HUDEP-2 (cell line): Measurements from ENCODE around the gene COQ10B.

ENCODE experiments used
- DNase-seq, 76 experiments: peaks; one replicate each; lab custom pipeline; 2025; ENCODE audit not compliant: unreplicated experiment in 76 of 76; lab: John Stamatoyannopoulos, UW

Gene COQ10B

DNA sequence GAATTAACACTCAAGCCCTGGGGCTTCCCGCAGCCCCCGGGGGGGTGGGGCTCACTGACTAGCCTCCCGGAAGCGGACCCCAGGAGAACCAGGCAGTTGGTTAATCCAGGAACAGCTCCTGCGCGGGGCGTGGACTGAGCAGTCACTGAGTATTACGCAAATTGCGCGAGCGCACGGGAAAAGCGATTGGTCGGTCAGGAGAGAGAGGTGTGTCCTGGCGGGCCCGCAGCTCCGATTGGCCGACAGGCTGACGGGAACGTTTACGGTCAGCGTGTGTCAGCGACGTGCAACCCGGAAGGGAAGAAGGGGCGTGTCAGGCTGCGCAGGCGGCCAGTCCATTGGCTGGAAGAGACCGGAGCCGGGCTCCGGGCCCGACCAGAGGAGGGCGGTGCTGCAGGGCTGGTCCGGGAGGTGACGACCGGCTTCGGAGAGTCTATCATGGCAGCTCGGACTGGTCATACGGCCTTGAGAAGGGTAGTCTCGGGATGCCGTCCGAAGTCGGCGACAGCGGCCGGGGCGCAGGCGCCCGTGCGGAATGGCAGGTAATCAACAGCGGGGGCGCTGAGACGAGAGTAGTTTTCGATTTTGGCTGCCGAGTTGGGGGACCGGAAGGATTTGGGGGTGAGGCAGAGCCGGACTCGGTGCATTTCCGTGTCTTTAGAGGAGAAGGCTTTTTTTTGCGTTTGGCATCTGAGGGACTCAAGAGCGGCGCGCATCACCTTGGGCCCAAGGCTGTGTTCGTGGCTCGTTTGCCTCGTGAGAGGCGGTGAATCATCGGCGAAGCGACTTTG is at the start of gene COQ10B:
TSS of gene COQ10B (plus strand) at position 430 of the 791 bp plus-strand sequence. CDS start at position 439, 9 bp downstream.
- peak; percentile 87 to 99 (median 98) for DNase-seq

DNA sequence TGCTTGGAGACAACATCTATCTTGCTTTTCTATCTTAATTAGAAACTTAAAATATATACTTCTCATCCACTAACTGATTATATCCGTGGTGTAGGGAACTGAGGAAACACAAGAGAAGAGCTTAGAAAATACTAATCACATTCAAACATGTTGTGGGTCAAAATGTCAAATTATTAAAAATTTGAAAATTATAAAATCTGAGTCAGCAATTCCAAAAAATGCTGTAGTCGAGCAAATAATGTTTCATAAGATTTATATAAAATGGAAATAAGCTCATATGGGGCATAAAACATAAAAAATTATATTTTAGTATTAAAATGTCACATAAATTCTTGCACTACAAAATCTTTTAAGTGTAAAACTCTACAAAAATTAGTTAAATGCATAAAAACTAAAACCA is 47.8 kb upstream of the COQ10B start:
- no peak for DNase-seq

GRCh38 chr2:197414039-197414438 is 39.3 kb upstream of the COQ10B start:
- DNase-seq: no peak

GRCh38 chr2:197414515-197414914 is 38.8 kb upstream of the COQ10B start:
- no peak for DNase-seq

DNA sequence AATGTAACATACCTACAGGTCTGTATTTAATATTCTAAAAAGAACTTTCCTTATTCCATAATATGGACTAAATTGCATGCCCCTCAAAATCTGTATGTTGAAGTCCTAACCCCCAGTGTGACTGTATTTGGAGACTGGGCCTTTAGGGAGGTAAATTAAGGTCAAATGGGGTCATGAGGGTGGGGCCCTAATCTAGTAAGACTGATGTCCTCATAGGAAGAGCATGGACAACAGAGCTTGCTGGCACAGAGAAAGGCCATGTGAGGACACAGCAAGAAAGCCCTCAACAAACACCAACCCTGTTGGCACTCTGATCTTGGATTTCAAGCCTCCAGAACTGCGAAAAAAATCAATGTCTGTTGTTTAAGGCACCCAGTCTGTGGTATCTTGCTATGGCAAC is 37.1 kb upstream of the COQ10B start:
- DNase-seq: peak in 1 of 76 experiments; percentile 14

DNA sequence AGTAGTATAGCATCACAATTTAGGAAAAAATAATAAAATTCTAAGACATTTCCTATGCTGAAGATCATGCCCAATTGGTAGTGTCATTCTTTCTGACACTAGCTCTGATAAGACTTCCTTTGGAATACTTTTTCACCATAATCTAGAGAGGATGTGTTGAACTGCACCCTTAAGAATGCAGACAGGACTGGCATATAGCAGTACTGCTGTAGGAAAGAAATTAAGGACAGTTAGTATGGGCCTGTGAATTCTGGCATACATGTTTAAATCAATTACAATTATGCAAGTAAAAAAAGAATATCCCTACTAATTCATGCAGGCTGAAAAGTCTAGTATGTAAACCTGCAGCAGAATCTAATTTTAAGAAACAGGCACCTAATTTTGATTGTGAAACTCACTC is 33.9 kb upstream of the COQ10B start:
- DNase-seq: no peak

- DNase-seq: no peak
These were observed 30.0 kb upstream of the COQ10B start for GRCh38 chr2:197423307-197423706.

DNA sequence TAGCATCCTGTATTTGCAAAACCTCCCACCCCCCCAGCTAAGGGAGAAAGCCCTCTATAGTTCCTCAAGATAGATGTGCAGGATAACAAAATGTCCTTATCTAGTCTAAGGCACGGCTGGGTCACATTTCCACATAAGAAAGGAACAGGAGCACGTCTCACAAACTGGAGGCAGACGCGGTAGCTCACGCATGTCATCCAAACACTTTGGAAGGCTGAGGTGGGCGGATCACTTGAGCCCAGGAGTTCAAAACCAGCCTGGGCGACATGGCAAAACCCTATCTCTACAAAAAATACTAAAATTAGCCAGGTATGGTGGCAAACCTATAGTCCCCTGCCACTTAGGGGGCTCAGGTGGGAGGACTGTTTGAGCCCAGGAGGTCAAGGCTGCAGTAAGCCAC is 27.8 kb upstream of the COQ10B start:
- no peak for DNase-seq

DNA sequence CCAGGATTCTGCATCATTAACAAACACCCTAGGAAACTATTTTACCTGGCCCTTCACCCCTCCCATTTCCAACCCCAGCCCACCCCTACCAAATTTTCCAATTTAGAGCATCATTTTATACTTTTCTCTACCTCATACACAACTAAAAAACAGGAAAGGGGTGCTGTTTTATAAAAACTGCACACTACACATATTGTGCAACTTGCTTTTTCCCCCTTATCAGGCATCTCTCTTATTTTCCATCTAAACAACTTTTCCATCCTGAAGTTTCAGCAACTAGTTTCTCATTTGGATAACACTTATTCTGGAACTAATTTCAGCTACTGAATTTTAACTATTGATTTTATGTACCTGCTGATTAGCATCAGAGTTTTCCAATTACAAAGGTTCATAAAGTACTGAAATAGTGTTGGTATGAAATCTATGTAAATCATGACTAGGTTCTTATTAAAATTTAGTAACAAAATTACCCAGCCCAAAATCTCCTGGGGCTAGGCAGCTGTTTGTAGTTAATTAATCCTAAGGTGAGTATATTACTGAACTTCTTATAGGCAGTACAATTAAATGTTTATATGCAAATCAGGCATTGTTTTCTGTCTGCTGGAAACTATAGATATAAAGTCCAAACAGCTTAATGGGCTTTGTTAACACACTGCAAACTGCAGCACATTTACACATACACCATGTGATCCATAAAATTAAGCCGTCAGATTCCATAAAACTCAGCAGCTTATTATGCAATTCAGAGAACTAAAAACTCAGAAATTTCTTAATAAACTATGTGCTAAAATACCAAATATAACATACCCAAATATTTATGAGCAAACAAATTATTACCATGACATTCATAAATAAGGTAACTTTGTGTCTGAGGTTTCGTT is 26.4 kb upstream of the COQ10B start:
- DNase-seq: no peak

GRCh38 chr2:197427986-197428385 is 25.4 kb upstream of the COQ10B start:
- no peak for DNase-seq

GRCh38 chr2:197431858-197432257 is 21.5 kb upstream of the COQ10B start:
- DNase-seq: no peak

DNA sequence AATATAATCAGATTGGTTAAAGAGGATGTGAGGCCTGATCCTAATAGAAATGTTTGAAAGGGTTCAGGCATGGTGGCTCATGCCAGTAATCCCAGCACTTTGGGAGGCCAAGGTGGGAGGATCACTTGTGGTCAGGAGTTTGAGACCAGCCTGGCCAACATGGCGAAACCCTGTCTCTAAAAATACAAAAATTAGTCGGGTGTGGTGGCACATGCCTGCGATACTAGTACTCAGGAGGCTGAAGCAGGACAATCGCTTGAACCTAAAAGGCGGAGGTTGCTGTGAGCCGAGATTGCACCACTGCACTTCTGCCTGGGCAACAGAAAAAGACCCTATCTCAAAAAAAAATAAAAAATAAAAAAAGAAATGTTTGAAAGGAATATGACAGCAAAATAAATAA is 20.8 kb upstream of the COQ10B start:
- DNase-seq: peak in 1 of 76 experiments; percentile 1

DNA sequence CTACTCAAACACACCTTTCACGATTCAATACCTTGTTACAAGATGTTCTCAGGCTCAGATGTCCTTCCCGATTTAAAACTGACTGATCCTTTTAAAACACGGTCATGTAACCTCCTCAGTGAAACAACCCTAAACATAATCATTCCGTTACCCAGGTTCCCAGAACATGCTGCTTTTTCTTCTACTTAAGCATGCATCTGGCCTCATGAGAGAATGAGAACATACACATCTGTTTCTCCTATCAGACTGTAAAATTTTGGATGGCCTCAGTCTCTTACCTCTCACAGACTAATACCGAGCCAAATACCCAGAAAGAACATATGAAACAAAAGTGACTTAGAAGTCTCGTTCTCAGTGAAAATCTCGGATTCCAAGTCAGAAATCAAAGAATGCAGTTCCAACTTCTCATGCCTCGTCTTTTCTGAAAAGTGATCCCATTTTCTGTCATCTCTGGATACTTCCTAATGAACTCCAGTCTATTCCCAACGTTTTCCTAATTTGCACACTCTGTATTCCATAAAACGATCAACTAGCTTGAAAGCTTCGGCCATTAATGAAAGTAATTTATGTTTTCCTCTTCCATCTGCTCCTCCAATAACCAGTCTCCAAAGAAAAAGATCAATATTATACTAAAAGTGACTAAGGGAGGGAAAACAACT is 19.4 kb upstream of the COQ10B start:
- DNase-seq: no peak

GRCh38 chr2:197434541-197435513 is 18.5 kb upstream of the COQ10B start, which contains the start of gene SF3B1:
Gene SF3B1 (minus strand): TSS chr2:197435028. CDS start chr2:197434999, 29 bp downstream.
- DNase-seq: peak in 75 of 76 experiments; percentile 62 to 98 (median 95)

DNA sequence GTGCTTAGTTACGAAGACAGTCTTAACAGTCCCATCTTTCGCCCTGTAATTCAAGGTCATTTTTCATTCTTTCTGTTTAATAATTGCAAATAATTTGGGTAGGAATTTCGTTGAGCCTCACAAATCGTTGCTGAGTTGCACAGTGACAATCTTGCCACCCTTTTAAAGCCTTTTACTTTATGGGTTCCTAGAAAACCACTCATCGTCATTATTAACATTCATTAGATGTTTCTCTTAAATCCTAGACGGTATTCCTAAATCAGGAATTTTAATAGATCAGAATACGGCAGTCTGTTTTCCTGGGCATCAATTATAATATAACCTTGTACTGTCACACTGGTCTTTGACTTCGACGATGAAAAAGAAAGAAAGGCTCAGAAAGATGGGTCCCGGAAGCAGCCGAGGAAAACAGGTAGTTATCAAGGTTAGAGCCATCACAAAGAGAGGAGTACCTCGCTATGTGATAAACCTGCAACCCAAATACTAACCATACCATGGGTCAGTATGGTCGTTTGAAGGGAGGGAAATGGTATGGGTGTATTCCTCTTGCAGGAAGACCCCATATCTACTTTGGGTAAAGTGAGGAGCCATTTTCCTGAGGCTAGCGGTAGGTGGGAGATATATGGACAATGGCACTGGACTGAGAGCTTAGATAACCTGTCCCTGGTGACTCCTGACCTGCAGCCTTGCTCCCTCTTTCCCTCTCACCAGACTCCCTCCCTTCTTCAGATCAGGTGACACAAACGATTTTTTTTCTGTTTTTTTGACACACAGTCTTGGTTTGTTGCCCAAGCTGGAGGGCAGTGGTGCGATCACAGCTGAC is 17.5 kb upstream of the COQ10B start:
- DNase-seq: peak in 7 of 76 experiments; percentile 3 to 32 (median 14)

GRCh38 chr2:197437380-197437779 is 16.0 kb upstream of the COQ10B start:
- no peak for DNase-seq

DNA sequence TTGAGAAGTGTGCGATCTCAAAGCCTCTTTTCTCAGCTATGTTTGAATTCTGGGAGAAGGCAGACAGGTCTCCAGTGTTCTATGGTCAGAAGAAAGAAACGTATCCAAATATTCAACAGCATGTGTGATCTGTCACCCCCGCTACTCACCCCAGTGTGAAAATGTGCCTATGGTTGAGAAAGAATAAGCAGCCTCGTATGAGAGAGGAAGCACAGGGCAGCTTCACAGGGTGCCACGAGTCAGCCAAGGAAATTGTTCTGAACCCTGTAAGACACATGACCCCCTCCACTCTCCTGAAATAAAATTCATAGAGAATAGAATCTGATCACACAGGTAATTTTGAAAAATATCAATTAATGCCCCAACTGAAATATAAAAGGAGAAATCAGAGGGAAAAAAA is 10.5 kb upstream of the COQ10B start:
- no peak for DNase-seq

GRCh38 chr2:197445746-197446145 is 7.6 kb upstream of the COQ10B start:
- DNase-seq: no peak

DNA sequence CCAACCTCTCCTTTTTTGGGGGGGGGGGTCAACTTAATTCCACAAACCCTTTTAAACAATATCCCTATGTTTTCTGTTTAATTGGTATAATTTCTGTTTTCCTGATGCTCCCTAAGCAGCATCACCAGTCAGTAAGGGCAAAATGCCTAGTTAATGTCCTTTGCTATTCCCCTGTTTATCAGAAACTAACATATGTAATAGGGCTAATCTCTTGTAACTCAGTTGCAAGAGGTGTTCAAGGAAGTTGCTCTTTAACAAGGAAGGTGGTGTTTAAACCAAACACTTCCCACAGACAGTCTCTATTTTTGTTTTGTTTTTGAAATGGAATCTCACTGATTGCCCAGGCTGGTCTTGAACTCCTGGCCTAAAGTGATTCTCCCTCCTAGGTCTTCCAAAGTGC is 6.5 kb upstream of the COQ10B start:
- DNase-seq: no peak
